GM19043 (cell line): ENCODE data around the gene SPSB2.
A peak's percentile ranks its signal among the peaks of the same experiment; 100 is the strongest.
"Not testable (repeated sequence)": the region's sequence is repeated elsewhere in the genome, so short reads cannot be mapped to it uniquely, and the experiment has no call there.

ENCODE experiments used
- ATAC-seq: cut with Tn5 transposase; IDR thresholded peaks from one replicate; pipeline ENCODE4 v1.9.1; 2021; ENCODE audit warnings: low read depth; ENCODE audit not compliant: unreplicated experiment

The SPSB2 gene

GRCh38 chr12:6871052-6871957 lies 1.8 kb downstream of the SPSB2 start:
- ATAC-seq: no peak

GRCh38 chr12:6870304-6870703 lies 2.8 kb downstream of the SPSB2 start:
- not testable (repeated sequence) for ATAC-seq

GRCh38 chr12:6869049-6870021 lies 3.8 kb downstream of the SPSB2 start:
- no peak for ATAC-seq

- ATAC-seq: no peak
These were observed 4.7 kb downstream of the SPSB2 start for GRCh38 chr12:6868211-6869048.

DNA sequence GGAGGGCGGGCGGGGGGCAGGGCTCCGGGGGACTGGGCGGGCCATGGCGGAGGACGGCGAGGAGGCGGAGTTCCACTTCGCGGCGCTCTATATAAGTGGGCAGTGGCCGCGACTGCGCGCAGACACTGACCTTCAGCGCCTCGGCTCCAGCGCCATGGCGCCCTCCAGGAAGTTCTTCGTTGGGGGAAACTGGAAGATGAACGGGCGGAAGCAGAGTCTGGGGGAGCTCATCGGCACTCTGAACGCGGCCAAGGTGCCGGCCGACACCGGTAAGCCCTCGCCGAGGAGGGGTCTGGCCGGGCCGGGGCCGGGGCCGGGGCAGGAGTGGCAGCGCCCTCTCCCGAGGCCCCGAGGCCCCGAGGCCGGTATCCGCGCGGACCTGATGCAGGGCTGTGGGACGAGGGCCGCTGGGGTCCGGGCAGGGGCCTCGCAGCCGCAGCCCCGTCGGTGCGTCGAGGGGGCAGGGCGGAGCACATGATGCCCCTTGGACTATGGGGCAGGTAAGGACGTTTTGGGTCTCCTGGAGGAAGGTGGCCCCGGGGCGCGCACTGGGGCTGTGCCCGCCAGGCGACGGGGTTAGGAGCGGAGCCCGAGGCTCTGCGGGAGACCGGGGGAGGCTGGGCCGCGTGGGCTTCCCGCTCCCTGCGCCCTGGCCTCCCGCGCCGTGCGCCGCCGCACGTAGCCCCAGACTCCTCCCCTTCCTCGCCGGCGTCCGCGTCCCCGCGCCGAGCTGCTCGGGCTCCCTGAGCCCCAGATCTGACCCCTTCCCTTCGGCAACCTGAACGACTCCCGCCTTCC lies 5.5 kb downstream of the SPSB2 start, which contains the start of gene TPI1:
Gene TPI1 (plus strand): TSS at position 119 of the 798 bp plus-strand sequence. CDS start 36 bp downstream, at position 155.
- ATAC-seq: peak; percentile 54

- ATAC-seq: peak; percentile 4
These were observed 6.1 kb downstream of the SPSB2 start for GRCh38 chr12:6866920-6867412.

DNA sequence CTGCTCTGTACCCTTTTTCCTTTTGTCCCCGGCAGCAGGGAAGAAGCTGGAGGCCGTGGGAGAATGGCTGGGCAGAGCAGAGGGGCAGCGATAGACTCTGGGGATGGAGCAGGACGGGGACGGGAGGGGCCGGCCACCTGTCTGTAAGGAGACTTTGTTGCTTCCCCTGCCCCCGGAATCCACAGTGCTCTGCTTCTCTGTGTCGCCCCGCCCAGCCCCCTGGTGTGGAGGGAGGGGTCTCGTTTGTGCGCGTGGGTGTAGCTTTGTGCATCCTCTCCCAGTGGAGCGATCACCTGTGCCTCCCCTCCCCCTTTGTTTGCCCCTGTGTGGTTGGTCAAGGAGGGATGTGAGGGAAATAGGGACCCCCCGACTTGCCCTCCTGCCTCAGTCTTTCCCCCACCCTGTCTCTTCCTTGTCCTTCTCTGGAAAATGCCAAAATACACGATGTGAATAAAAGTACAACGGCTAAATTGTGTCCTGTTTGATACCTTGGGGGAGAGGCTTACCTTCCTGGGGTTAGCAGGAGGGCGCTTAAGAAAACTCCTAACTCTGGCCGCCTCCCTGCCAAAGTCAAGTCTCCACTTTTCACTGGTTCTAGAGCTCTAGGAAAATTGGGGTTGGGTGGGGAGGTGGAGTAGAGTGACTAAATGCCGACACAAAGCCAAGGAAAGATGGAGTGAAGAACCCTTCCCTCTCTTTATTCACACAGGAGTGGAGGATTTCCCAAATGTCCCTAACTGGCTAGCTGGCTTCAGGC lies 6.8 kb downstream of the SPSB2 start:
- ATAC-seq: no peak

GRCh38 chr12:6865307-6865706 lies 7.8 kb downstream of the SPSB2 start:
- ATAC-seq: not testable (repeated sequence)

DNA sequence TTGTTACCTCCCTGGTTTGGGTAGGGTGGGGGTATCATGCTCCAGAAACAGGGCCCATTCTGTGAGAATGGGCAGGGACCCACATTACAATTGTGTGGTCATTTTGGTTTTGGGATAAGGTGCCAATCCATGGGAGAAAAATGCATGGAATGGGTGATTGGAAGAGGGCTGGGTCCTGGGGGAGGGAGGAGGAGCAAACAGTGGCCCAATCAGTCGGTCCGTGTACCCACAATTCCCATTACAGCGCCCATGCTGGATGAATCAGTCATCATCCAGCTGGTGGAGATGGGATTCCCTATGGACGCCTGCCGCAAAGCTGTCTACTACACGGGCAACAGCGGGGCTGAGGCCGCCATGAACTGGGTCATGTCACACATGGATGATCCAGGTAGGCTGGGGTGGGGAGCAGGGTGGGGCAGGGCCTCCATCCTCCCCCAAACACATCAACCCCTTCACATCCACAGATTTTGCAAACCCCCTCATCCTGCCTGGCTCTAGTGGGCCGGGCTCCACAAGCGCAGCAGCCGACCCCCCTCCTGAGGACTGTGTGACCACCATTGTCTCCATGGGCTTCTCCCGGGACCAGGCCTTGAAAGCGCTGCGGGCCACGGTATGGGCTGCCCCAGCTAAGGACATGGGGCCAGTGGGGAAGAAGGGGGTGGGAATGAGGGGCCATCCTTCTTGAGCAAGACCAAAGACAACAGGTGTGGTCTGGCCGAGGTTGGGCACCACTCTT lies 9.3 kb downstream of the SPSB2 start:
- no peak for ATAC-seq

DNA sequence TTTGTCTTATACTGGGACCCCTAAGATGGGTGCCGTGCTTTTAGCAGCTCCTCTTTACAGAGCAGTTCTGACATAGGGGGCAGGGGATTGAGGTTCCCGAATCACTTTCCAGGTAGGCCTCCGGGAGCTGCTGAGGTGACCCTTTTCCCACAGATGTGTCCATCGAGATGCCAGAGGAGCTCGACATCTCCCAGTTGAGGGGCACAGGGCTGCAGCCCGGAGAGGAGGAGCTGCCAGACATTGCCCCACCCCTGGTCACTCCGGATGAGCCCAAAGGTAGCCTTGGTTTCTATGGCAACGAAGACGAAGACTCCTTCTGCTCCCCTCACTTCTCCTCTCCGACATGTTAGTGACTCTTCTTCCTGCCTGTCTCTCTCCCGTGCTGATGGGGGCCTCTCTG lies 10.1 kb downstream of the SPSB2 start:
- ATAC-seq: no peak

- no peak for ATAC-seq
These were observed 11.7 kb downstream of the SPSB2 start for GRCh38 chr12:6861391-6861790.

DNA sequence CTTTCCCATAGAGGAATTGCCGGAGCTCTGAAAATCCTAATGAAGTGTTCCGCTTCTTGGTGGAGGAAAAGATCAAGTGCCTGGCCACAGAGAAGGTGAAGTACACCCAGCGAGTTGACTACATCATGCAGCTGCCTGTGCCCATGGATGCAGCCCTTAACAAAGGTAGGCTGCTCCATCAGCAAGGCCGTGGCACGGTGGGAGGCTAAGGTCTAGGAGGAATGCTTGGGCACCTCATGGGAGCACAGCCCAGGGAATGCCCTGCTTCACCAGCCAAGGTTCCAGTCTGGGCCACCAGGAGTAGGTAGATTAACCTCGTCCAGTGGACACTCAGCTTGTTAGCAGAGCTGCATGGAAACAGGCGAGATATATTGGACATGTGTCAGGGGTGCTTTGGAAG lies 12.2 kb downstream of the SPSB2 start:
- no peak for ATAC-seq

DNA sequence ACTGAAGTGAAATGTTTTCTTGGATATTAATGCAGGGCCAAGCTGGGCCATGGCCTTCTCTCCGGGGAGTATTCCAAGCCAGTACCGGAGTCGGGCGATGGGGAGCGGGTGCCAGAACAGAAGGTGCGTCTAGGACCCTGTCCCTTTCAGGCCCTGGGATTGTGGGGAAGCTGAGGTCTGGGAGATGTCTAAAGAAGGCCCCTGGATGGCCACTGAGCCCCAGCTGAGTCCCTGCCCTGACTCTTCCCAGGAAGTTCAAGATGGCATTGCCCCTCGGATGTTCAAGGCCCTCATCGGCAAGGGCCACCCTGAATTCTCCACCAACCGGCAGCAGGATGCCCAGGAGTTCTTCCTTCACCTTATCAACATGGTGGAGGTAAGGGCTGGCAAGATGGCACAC lies 13.0 kb downstream of the SPSB2 start:
- ATAC-seq: no peak

- ATAC-seq: no peak
These were observed 14.3 kb downstream of the SPSB2 start for GRCh38 chr12:6858799-6859198.

DNA sequence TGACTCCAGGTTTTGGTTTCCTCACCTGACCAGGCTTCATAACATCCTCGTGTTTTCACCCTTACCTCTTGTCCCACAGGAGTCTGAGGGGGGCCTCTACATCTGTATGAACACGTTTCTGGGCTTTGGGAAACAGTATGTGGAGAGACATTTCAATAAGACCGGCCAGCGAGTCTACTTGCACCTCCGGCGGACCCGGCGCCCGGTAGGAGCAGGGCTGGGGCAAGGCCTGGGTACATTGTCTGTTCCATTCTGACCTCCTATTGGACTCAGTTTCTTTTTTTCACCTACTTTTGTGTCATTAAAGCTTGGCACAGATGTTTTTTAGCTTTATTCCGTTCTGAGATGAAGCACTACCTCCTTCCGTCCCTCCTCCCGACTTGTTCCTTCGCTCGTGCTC lies 17.8 kb downstream of the SPSB2 start:
- ATAC-seq: no peak

GRCh38 chr12:6854036-6854435 lies 19.1 kb downstream of the SPSB2 start:
- no peak for ATAC-seq

- no peak for ATAC-seq
These were observed 19.5 kb downstream of the SPSB2 start for GRCh38 chr12:6853626-6854025.
